Activated CD4-positive, alpha-beta T cell treated with anti-CD3 and anti-CD28 coated beads for 24 hours (primary cell): ENCODE data around the gene TTYH3.
A peak's percentile ranks its signal among the peaks of the same experiment; 100 is the strongest.
"Not testable (repeated sequence)": the region's sequence is repeated elsewhere in the genome, so short reads cannot be mapped to it uniquely, and the experiment has no call there.

Experiments
- DNase-seq, 2 donors: peaks; one replicate each; pipeline ENCODE4 v3.0.0-alpha.2; 2020; ENCODE audit warnings: low read depth in 2 of 2

Gene TTYH3

DNA sequence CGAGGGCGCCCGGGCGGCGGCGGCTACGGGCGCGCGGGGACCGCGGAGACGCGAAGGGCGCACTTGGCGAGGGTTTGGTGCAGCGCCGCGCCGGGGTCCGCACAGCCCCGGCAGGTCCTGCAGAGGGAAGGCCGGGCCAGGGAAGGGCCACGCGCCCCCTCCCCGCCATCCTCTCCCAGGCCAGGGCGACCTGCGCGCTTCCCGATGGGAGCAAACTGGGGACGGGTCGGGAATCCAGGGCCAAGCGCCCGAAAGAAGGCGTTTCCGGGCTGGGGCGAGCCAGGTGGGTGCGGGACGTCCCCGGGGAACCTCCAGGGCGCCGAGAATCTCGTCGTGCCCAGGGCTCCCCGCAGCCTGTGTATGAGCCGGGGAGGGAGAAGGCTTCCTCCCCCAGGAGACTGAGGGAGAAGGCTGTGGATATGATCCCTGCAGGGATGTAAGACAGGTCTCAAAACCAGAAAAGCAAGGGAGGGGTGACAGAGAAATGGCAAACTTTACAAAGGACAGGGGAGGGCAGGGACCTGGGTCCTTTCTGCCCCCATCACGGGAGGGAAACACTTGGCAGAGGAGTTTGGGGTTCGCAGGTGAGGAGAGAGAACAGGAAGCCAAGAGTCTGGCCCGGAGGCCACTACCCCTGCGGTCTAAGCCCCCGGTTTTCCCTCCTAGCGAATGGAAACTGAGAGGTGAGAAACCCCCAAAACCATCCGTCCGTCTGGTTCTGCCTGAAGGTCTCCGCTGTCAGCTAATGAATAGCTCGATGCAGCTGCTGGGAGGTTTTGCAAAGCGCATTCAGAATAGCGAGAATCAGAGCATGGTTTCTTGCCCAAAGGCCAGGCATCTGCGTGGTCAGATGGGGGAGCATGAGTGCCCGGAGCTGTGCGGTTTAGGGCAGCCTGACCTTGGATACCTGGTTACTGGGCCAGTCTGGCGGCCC is 56.9 kb downstream of the TTYH3 start:
- no peak for DNase-seq

DNA sequence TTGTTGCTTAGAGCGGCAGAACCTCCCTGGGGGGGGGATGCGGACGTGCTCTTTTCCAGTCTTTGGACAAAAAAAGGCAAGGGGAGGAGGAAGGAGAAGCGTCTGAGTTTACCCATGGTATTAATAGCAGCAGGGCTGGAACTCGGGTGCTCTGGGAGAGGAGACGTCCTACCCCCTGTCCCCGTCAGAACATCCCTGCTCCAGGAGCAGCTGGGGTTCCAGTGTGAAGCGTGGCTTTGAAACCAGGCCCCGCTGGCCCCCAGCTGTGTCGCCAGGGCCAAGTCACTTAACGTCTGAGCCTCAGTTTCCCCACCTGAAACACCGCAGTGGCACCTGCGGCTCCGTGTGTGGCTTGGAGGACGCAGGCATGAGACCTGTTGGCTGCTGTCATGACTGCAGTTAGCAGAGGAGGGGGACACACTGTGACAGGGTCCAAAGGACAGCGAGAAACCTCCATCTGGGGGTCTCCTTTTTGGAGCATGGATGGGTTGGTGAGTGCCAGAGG is 57.6 kb downstream of the TTYH3 start:
- no peak for DNase-seq

- DNase-seq, result no peak
Measured at GRCh38 chr7:2689951-2690705, 58.3 kb downstream of the TTYH3 start.

DNA sequence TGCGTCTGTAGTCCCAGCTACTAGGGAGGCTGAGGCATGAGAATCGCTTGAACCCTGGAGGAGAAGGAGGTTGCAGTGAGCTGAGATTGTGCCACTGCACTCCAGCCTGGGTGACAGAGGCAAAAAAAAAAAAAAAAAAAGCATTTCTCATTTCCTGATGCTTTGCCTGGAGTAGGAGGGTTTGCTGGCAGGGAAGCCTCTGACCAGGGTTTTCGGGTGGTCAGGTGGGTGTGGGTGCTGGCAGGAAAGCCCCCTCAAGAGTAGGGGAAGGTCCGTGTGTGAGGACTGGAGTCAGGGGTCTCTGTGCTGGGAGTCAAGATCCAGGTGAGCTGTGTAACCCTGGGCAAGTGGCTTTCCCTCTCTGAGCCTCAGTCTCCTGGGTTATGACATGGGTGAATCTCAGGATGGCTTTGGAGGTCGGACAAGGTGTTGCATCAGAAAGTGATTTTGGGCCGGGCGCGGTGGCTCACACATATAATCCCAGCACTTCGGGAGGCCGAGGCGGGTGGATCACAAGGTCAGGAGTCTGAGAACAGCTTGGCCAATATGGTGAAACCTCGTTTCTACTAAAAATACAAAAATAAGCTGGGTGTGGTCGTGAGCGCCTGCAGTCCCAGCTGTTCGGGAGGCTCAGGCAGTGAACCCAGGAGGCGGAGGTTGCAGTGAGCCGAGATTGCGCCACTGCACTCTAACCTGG is 59.4 kb downstream of the TTYH3 start:
- no peak for DNase-seq

GRCh38 chr7:2691932-2692439 is 60.2 kb downstream of the TTYH3 start:
- DNase-seq, result not testable (repeated sequence)

- no peak for DNase-seq
Measured at GRCh38 chr7:2692543-2692942, 60.8 kb downstream of the TTYH3 start.

GRCh38 chr7:2693420-2694121 is 61.8 kb downstream of the TTYH3 start:
- not testable (repeated sequence) for DNase-seq

GRCh38 chr7:2694122-2694436 is 62.3 kb downstream of the TTYH3 start:
- DNase-seq, result not testable (repeated sequence)

- DNase-seq, result peak in 1 of 2 donors; percentile 38
Measured at GRCh38 chr7:2698581-2699288, 66.9 kb downstream of the TTYH3 start.

DNA sequence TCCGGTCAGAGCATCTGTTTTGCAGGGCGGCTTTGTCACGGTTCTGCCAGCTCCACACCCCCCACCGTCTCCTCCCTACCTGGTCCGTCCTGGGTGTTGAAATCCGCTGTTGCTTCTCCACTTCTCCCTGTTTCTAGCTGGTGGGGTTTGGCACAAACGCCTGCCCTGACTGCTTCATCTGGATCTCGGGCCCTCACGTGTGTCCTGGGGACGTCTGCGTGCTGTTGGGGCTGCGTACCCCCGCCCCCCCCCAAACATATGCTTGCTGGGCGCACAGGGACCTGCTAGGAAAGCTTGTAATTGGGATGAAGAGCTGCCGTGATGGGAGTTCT is 67.5 kb downstream of the TTYH3 start:
- DNase-seq, result no peak

GRCh38 chr7:2700141-2700850 is 68.5 kb downstream of the TTYH3 start:
- DNase-seq, result no peak

GRCh38 chr7:2701424-2701823 is 69.6 kb downstream of the TTYH3 start:
- DNase-seq, result no peak

GRCh38 chr7:2701832-2702593 is 70.2 kb downstream of the TTYH3 start:
- no peak for DNase-seq

GRCh38 chr7:2702594-2702957 is 70.8 kb downstream of the TTYH3 start:
- no peak for DNase-seq

DNA sequence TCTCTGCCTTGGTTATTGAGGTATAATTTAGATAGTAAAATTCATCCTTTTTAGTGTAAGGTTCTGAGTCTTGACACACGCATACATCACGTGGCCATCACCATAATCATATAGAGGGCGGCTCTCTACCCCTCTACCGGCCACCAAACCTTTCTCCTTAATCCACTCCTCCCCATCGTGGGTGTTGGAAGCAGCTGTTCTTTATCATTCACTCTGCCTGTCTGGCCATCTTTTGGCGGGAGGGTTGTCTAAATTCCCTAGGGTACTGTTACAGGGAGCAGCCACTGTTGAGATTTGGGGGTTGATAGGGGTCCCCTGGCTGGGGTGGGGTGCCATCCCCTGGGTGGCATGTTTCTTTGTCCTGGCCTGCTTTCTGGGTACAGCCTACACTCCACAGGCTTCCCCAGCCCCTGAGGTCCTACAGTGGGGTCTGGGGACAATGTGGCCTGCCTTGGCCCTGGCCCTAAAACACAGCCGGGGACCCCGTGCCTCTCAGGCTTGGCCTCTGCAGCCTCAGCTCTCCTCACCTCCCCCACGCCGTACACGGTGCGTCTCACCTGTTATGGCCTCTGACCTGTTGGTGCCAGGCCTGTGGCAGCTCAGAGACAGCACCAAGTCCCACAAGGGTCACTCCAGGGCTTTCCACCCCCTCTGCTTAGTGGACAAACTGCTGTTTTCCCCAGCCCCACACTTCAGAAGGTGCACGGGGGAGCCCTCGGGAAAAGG is 73.7 kb downstream of the TTYH3 start:
- DNase-seq, result no peak

DNA sequence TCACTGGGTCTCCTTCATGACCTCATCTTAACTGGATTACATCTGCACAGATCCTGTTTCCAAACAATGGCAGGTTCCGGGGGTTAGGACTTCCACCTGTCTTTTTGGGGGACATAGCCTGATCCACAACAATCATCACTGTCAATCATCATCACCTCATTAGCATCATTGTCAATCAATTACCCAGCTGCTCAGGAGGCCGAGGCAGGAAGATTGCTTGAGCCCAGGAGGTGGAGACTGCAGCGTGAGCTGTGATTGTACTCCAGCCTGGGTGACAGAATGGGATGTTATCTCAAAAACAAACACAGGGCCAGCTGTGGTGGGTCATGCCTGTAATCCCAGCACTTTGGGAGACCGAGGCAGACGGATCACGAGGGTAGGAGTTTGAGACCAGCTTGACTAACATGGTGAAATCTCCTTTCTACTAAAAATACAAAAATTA is 74.9 kb downstream of the TTYH3 start:
- no peak for DNase-seq

GRCh38 chr7:2707481-2707880 is 75.7 kb downstream of the TTYH3 start:
- DNase-seq, result no peak

DNA sequence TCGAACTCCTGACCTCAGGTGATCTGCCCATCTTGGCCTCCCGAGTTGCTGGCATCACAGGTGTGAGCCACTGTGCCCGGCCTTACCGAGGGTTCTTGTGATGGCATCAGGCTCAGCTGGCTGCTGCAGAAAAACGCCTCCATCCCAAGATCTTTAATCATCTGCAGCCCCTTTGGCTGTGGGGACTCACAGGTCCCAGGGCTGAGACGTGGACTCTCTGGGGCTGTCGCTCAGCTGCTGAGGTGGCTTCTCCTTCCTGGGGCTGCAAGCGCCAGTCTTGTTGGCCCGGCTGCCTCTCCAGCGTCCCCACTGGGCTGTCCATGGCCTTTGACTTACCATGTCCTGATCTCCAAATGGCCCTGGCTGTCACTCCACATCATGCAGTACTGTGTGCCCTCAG is 76.3 kb downstream of the TTYH3 start:
- DNase-seq, result no peak
